ENCODE measurements around the gene FKBP1C. TPM values are rescaled to one million over a fixed set of nuclear protein-coding genes. Genes with fewer than 3 reads are reported as not detected.
A peak's percentile ranks its signal among the peaks of the same experiment; 100 is the strongest.

The FKBP1C gene
- total RNA-seq, 1 donor from 2014 or later = 0.17 TPM

DNA sequence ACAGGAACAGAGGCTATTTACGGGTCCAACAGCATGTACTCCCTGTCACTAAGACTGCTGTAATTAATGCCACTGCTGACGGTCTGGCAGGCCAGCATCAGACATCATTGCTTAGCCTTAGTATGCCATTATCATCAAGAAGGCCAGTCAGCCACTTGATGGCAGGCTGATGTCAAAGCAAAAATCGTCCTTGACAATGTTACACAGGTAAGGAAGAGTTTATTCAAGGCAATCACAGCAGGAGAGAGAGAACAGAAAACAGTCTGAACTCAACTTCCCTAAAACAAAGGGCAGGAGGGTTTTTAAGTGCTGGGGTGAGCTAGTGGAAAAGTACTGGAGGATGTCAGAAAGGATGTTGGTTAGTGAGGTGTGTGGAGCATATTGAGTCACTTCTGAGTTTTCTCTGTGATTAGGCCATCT lies 25.1 kb downstream of the FKBP1C start:
- no peak for DNase-seq (ENCODE audit: low read depth)
- TF ChIP-seq CTCF (IDR thresholded peaks at IDR 0.05; ENCODE audit: insufficient read depth, low read length, poor library complexity, severe bottlenecking) = no peak
- Histone ChIP-seq H3K4me3 (ENCODE audit: low read depth, low read length) (no peak overlapping the region), H3K27me3 (ENCODE audit: control insufficient read depth, insufficient read depth, low read length) (no peaks in the 10 kb centered on the region), H3K36me3 (ENCODE audit: control insufficient read depth, insufficient read depth, low read length) (no peaks in the 10 kb centered on the region)

DNA sequence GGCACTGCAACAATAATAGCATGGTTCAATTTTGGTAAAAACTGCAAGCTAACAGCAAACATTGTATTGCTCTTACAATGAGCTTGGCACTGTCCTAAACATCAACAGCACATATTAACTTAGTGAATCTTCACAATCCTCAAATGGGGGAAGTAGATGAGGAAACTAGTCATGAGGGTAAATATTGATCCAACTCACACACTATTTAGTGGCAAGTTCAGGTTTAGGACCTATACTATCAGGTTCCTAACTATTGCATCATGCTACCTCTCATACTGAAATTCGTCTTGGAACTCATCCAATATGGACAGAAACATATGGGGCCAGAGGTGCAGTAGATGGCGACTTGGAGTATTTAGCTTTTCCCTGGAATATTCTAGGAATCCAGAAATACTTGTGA lies 34.2 kb downstream of the FKBP1C start:
- Histone ChIP-seq H3K36me3 (ENCODE audit: control insufficient read depth, insufficient read depth, low read length) (no peaks in the 10 kb centered on the region), H3K27me3 (ENCODE audit: control insufficient read depth, insufficient read depth, low read length) (no peaks in the 10 kb centered on the region), H3K4me3 (ENCODE audit: low read depth, low read length) (no peak overlapping the region)
- TF ChIP-seq CTCF (IDR thresholded peaks at IDR 0.05; ENCODE audit: insufficient read depth, low read length, poor library complexity, severe bottlenecking) = no peak
- DNase-seq (ENCODE audit: low read depth) = no peak

GRCh38 chr6:63245909-63246308 lies 34.6 kb downstream of the FKBP1C start:
- Histone ChIP-seq H3K36me3 (ENCODE audit: control insufficient read depth, insufficient read depth, low read length) (no peaks in the 10 kb centered on the region), H3K27me3 (ENCODE audit: control insufficient read depth, insufficient read depth, low read length) (no peaks in the 10 kb centered on the region), H3K4me3 (ENCODE audit: low read depth, low read length) (no peak overlapping the region)
- DNase-seq (ENCODE audit: low read depth) = no peak
- peak; percentile 41 for TF ChIP-seq CTCF (IDR thresholded peaks at IDR 0.05; ENCODE audit: insufficient read depth, low read length, poor library complexity, severe bottlenecking)

- DNase-seq (ENCODE audit: low read depth) = no peak
- Histone ChIP-seq H3K4me3 (ENCODE audit: low read depth, low read length) (no peak overlapping the region), H3K27me3 (ENCODE audit: control insufficient read depth, insufficient read depth, low read length) (no peaks in the 10 kb centered on the region), H3K36me3 (ENCODE audit: control insufficient read depth, insufficient read depth, low read length) (no peaks in the 10 kb centered on the region)
- no peak for TF ChIP-seq CTCF (IDR thresholded peaks at IDR 0.05; ENCODE audit: insufficient read depth, low read length, poor library complexity, severe bottlenecking)
Observed at GRCh38 chr6:63246581-63246980, 35.3 kb downstream of the FKBP1C start.

- no peak for TF ChIP-seq CTCF (IDR thresholded peaks at IDR 0.05; ENCODE audit: insufficient read depth, low read length, poor library complexity, severe bottlenecking)
- H3K27me3 ChIP-seq (ENCODE audit: control insufficient read depth, insufficient read depth, low read length) = no peaks in the 10 kb centered on the region
- H3K4me3 ChIP-seq (ENCODE audit: low read depth, low read length) = no peak overlapping the region
- DNase-seq (ENCODE audit: low read depth) = no peak
- no peaks in the 10 kb centered on the region for H3K36me3 ChIP-seq (ENCODE audit: control insufficient read depth, insufficient read depth, low read length)
Observed at GRCh38 chr6:63249875-63250482, 38.7 kb downstream of the FKBP1C start.

DNA sequence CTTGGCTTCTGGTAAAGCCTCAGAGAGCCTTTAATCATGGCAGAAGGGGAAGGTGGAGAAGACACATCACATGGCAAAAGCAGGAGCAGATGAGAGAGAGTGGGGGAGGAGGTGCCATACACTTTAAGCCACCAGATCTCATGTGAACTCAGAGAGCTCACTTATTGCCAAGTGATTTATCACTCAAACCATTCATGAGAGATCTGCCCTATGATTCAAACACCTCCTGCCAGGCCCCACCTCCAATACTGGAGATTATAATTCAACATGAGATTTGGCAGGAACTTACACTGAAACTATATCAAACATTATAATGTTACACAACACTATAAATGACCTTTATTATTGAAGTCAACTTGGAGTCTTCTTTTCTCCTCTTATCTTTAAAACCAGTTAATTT lies 47.9 kb downstream of the FKBP1C start:
- no peak for DNase-seq (ENCODE audit: low read depth)
- TF ChIP-seq CTCF (IDR thresholded peaks at IDR 0.05; ENCODE audit: insufficient read depth, low read length, poor library complexity, severe bottlenecking) = no peak
- no peaks in the 10 kb centered on the region for H3K27me3 ChIP-seq (ENCODE audit: control insufficient read depth, insufficient read depth, low read length)

More for the DNA sequence above, 47.9 kb downstream of the FKBP1C start:
- no peaks in the 10 kb centered on the region for H3K36me3 ChIP-seq (ENCODE audit: control insufficient read depth, insufficient read depth, low read length)
- H3K4me3 ChIP-seq (ENCODE audit: low read depth, low read length) = no peak overlapping the region

All from kidney epithelial cell (primary cell).